Peyer's patch (tissue), 4 donors: ENCODE data around the gene SMG6. TPM values are rescaled to one million over a fixed set of nuclear protein-coding genes. Genes with fewer than 3 reads are reported as not detected.

Source experiments
- DNase-seq, 3 donors: peaks; one replicate each; pipeline ENCODE4 v3.0.0-alpha.2; 2017 to 2019
- H3K27ac ChIP-seq, 4 donors: fragments of 200-600 bp; sonication (generic); one replicate each; pipeline ENCODE4 v1.5.1; 2016 to 2019
- H3K27me3 ChIP-seq, 2 donors: fragments of 200-600 bp; sonication (generic); one replicate each; pipeline ENCODE4 v1.5.1; 2019
- H3K36me3 ChIP-seq, 3 donors: fragments of 200-600 bp; sonication (generic); one replicate each; pipeline ENCODE4 v1.5.1; 2016 to 2019
- H3K4me1 ChIP-seq, 4 donors: fragments of 200-600 bp; sonication (generic); one replicate each; pipeline ENCODE4 v1.5.1; 2016 to 2019
- H3K4me3 ChIP-seq, 4 donors: fragments of 200-600 bp; sonication (generic); 1 replicate in 3 of 4; 2 replicates in 1 of 4; pipeline ENCODE4 v1.5.1; 2016 to 2019; ENCODE audit warnings: mild to moderate bottlenecking in 1 of 4
- H3K9me3 ChIP-seq, 4 donors: fragments of 200-600 bp; sonication (generic); one replicate each; pipeline ENCODE4 v1.5.1; 2016 to 2019; ENCODE audit warnings: mild to moderate bottlenecking in 1 of 4
- CTCF ChIP-seq, 6 experiments: fragments of 450-650 bp in 4 of 6; fragments of 200-600 bp in 2 of 6; sonication (generic) in 1 of 6; IDR thresholded peaks; one replicate each; pipeline ENCODE4 v1.5.1; 2017 to 2019; ENCODE audit warnings: antibody characterized with exemption in 6 of 6, mild to moderate bottlenecking in 3 of 6, moderate library complexity in 1 of 6
- POLR2A ChIP-seq, 2 donors: fragments of 450-650 bp; IDR thresholded peaks; one replicate each; pipeline ENCODE4 v1.5.1; 2017; ENCODE audit warnings: antibody characterized with exemption in 2 of 2, mild to moderate bottlenecking in 2 of 2, moderate library complexity in 2 of 2
- total RNA-seq, 4 donors: library from RNA; depleted of rRNA; stranded (reverse); fragments of >200 nt; gene quantifications; one replicate each; pipeline ENCODE4 v1.1.0, GENCODE V29; 2016

Gene SMG6
- total RNA-seq, 4 donors from 2014 or later = 33.3 to 139 (median 67.4) TPM

DNA sequence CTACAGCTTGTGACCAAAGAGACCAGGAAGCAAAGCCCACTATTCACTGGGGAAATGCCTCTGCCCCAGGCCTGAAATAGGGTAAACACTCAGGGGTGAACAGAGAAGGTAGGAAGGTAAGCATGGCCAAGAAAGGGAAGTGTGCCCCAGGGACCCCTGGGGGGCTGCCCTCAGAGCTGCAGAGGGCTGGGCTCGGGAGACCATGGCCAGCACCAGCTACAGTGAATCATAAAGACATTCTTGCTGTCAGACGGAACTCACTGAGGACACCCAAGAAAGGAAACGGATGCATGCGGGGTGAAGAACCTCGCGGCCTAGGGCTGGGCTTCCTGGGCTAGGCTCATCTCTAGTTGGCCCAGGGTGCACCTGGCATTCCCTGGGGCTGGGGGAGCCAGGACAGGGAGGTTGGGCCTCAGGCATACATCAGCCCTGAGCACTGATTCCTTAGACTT, 239.0 kb downstream of the SMG6 start:
- no peak overlapping the region for H3K4me3 ChIP-seq
- TF ChIP-seq CTCF (IDR thresholded peaks at IDR 0.05) (no peak), POLR2A (IDR thresholded peaks at IDR 0.05) (no peak)
- H3K27ac ChIP-seq = peak overlapping the region; percentile 88 to 96 (median 94)
- peaks cover 2 to 96% (median 33%) of the 10 kb centered on the region in 4 donors for H3K4me1 ChIP-seq
- H3K36me3 ChIP-seq = peaks cover 0 to 12% (median 0%) of the 10 kb centered on the region in 3 donors
- no peaks in the 10 kb centered on the region for H3K27me3 ChIP-seq
- H3K9me3 ChIP-seq = no peaks in the 10 kb centered on the region
- peak in 2 of 3 donors; percentile 51 to 77 for DNase-seq

GRCh38 chr17:2064147-2064489, 239.5 kb downstream of the SMG6 start:
- Histone ChIP-seq H3K4me1 (peaks cover 3 to 99% (median 36%) of the 10 kb centered on the region in 4 donors), H3K4me3 (no peak overlapping the region), H3K27me3 (no peaks in the 10 kb centered on the region), H3K27ac (peak overlapping the region; percentile 88 to 96 (median 94)), H3K36me3 (peaks cover 0 to 12% (median 0%) of the 10 kb centered on the region in 3 donors), H3K9me3 (no peaks in the 10 kb centered on the region)
- TF ChIP-seq CTCF (IDR thresholded peaks at IDR 0.05) = no peak
- no peak for TF ChIP-seq POLR2A (IDR thresholded peaks at IDR 0.05)
- DNase-seq = no peak

- Histone ChIP-seq H3K36me3 (peaks cover 0 to 12% (median 0%) of the 10 kb centered on the region in 3 donors), H3K4me3 (no peak overlapping the region), H3K9me3 (no peaks in the 10 kb centered on the region), H3K4me1 (peaks cover 6 to 99% (median 39%) of the 10 kb centered on the region in 4 donors), H3K27ac (peak overlapping the region; percentile 88 to 96 (median 94)), H3K27me3 (no peaks in the 10 kb centered on the region)
- DNase-seq = peak in 2 of 3 donors; percentile 31 to 69
- TF ChIP-seq POLR2A (IDR thresholded peaks at IDR 0.05) (no peak), CTCF (IDR thresholded peaks at IDR 0.05) (no peak)
Observed at GRCh38 chr17:2063261-2064146, 240.1 kb downstream of the SMG6 start.

- Histone ChIP-seq H3K4me3 (no peak overlapping the region), H3K4me1 (peaks cover 4 to 99% (median 43%) of the 10 kb centered on the region in 4 donors), H3K27me3 (peaks cover 0 to 5% of the 10 kb centered on the region in 2 donors), H3K9me3 (no peaks in the 10 kb centered on the region), H3K36me3 (peaks cover 0 to 12% (median 0%) of the 10 kb centered on the region in 3 donors), H3K27ac (peak overlapping the region; percentile 88 to 96 (median 94))
- DNase-seq = no peak
- TF ChIP-seq POLR2A (IDR thresholded peaks at IDR 0.05) = no peak
Observed at GRCh38 chr17:2062571-2063183, 240.9 kb downstream of the SMG6 start.

GRCh38 chr17:2061441-2061958, 242.1 kb downstream of the SMG6 start:
- Histone ChIP-seq H3K27me3 (peaks cover 0 to 10% of the 10 kb centered on the region in 2 donors), H3K36me3 (peaks cover 0 to 12% (median 0%) of the 10 kb centered on the region in 3 donors), H3K27ac (peak overlapping the region; percentile 88 to 96 (median 94)), H3K4me1 (peaks cover 4 to 99% (median 50%) of the 10 kb centered on the region in 4 donors), H3K9me3 (no peaks in the 10 kb centered on the region), H3K4me3 (no peak overlapping the region)
- no peak for DNase-seq
- TF ChIP-seq POLR2A (IDR thresholded peaks at IDR 0.05) (no peak), CTCF (IDR thresholded peaks at IDR 0.05) (no peak)
